ENCODE measurements around the gene PAX7. TPM values are rescaled to one million over a fixed set of nuclear protein-coding genes. Genes with fewer than 3 reads are reported as not detected.
A peak's percentile ranks its signal among the peaks of the same experiment; 100 is the strongest.
"Not testable (repeated sequence)": the region's sequence is repeated elsewhere in the genome, so short reads cannot be mapped to it uniquely, and the experiment has no call there.

PAX7 gene
- total RNA-seq, 1 experiment from 2014 or later: 2.3 TPM

DNA sequence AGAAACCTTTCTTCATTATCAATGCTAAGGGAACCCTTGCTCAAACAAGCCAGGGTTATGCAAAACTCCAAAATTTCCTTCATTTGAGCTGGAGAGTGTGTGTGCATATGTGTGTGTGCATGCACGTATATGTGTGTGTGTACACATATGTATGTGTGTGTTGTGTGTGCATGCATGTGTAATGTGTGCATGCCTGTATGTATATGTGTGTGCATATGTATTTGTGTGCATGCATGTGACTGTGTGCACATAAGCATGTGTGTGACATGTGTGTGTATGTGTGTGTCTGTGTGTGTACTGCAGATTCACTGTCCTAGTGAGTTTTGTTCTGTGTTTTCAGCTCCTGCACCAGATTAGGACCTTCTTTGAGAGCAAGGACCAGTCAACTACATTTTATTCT lies 28.2 kb downstream of the PAX7 start:
- DNase-seq (ENCODE audit: low spot score): no peak

DNA sequence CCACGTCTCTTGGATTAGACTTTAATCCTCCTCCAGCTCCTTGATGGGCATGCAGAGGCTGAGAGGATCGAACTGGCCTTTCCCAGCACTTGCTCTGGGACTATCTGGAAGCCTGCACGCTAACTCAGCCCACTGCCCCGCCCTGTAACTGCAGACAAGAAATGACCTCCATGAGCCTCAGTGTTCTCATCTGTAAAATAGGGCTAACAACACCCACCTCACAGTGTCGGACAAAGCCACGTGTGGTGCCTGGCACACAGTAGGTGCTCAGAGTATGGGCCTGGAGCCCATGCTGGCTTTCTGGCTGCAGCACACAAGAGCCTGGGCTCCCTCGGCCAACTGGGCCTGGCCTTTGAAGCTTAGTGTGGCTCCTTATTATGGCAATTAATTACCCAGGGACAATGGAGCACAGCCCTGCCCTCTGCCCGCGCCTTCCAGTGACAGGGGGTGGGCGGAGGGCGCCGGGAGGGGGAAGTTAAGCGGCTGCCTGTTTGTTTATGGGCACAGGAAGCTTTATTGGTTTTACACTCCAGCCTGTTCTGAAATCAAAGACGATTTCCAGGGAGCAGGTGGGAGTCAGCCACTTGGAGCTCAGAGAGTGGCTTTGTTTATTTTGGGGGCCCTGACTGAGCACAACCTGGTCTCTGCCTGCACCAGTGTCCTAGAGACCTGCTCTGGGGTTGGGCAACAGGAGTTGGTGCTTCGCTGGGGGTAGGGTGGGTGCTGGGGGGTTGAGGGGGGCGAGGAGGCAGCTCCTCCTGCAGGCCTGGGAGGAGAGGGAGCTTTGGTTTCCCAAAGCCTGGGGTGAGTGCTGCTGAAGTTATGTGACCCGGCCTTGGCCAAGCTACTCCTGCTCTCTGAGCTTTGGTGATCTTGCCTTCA lies 31.0 kb downstream of the PAX7 start:
- no peak for DNase-seq (ENCODE audit: low spot score)

DNA sequence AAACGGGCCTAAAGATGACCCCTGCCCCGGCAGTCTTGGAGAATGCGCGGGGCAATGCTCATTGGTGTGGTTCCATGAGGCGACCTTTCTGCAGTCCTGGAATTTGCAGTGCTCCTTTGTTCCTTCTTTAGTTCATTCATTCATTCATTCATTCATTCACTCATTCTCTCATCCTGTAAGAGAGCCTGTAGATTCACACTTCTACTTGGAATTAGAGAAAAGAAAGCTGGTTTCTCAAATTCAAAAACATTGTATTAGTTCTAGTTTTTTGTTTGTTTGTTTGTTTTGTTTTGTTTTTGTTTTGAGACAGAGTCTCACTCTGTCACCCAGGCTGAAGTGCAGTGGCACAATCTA lies 31.6 kb downstream of the PAX7 start:
- no peak for DNase-seq (ENCODE audit: low spot score)

DNA sequence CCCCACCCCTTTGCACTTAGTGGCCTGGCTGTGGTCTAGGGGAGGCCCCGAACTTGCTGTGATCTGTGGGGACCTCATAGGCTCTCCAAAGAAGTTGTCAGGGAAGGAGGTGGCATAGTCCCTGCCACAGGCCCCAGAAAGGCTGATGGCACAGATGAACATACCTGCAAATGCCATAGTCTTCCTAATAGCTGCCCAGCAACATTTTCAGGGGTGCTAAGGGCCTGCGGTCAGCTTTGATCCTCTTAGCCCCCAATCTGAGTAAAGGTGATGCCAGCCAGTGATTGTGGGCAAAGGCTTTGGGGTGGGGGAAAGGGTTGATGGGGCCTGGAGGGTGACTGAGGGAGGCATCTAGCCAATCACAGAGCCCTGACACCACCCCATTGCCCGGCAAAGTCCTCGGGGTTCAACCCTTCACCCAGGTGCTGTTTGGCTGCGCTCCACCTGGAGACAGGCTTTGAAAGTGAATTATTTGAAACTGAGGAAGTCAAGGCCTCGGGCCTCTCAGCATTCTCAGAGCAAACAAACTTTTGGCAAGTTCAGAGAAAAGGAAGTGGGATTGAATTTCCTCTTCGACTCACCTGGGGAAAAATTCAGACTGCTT lies 35.8 kb downstream of the PAX7 start:
- no peak for DNase-seq (ENCODE audit: low spot score)

DNA sequence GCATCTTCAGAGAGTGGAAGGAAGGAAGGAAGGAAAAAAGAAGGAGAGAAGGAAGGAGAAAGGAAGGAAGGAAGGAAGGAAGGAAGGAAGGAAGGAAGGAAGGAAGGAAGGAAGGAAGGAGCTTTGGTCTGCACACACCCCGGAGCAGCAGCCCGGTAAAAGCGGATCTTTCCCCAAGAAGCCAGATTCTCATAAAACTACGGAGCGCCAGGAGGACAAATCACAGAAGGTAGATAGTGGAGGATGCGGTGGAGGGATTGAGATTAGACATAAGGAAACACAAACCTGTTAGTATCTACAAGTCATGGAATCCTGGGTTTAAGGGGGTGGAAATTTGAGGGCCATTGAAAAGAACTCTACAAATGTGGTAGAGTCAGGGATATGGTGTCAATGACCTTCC lies 36.7 kb downstream of the PAX7 start:
- DNase-seq (ENCODE audit: low spot score): no peak

DNA sequence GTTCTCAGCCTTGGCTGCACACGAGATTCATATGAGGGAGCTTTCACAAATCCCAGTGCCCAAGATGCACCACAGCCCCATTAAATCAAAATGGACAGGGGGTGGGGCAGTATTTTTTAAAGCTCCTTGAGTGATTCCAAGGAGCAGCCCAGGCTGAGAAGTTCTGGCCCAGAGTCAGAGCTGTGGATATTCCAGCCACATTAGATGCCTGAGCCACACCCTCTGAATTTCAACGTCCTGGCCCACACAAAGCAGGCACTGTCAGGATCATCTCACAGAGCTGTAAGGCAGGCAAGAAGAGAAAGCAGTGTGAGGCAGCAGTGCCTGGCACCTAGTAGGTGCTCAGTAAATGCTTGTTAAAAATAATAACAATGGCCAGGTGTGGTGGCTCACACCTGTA lies 37.4 kb downstream of the PAX7 start:
- DNase-seq (ENCODE audit: low spot score): no peak

DNA sequence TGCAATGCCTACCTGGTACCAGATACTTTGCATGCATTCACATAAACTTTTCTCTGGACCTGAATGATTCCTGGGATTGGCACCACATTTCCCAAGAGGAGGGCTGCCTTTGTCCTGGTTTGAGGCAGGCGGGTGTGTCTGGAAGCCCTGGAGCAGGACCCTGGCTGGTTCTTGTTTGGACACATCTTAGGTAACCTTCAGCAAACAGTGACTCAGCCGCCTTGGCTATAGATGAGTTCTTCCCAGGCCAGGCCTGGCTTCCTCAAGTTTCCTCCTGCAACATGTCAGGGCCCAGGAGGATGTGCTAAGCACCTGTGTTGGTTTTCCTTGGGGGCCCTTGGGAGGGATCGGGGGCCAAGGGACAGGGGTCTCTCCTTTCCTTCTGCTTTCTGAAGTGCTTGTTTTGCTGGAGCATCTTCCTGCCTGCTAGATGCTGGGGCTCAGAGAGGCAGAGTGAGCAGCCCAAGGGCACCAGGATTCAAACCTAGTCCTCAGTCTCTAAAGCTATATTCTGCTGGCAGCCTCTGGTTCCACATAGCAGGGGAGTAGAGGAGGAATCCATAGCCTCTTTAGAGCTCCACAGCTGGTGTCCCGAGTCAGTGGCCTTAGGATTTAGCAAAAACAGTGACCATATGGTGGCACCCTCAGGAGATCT lies 38.2 kb downstream of the PAX7 start:
- DNase-seq (ENCODE audit: low spot score): peak; percentile 55

DNA sequence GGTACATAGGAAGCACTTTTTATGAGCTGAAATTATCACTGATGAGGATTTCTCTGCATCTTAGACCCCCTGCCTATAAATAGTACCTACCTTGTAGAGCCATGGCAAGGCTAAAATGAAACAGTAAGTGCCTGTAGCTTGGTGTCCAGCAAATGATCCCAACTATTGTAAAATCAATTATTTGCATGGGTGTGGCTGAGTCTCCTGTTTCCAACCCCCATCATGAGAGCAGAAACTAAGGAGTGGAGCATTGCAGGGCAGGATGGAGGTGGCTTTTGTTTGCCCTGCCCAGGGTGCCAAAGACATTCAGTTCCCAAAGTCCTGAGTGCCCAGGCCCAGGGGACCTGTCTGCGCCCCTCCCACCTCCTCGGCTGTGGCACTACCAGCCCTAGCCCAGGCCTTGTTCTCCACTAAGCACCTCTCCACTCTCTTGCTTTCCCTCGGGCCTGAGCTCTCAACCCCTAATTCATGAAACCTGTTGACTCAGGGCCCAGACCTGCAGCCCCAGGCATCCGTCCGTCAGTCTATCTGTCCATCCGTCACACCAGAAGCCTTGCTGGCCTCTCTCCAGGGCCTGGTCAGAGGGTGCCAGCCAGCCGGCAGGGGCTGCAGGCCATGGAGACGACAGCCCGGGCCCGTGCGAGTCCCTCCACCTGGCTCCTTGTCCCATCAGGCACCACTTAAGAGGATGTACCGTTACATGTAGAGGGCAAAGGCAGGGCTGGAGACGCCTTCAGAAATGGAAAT lies 39.6 kb downstream of the PAX7 start:
- DNase-seq (ENCODE audit: low spot score): no peak

DNA sequence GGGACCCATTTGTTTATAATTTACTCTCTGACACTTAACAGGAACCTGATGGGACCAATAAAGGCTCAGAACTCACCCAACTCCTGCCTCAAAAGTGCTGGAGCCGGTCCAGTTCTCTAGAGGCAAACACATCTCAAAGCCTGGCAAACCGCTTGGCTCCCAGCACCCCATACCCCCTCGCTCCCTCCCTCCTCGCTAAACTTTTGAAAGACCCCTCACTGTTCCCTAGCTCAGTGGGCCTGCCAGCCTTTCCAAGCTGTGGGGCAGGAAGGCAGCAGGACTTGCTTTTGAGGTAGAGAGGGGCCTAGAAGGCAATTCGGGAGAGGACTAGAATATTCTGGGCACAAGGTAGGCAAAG lies 40.2 kb downstream of the PAX7 start:
- DNase-seq (ENCODE audit: low spot score): no peak

DNA sequence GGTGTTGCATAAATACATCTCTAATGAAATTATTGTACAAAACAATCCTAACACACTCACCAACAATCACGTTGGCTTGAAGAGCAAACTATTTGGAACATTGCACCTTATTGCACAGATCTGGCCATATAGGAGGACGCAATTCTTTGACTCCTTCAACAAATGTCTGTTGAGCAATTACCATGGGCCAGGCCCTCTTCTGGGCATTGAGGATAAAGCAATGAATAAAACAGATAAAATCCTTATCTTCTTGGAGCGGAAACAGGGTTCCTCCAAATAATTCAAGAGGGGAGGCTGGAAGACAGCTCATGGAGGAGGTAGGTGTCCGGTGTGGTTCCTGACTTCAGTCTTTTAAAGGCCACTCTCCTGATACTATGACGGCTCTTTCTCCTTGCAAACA lies 43.3 kb downstream of the PAX7 start:
- no peak for DNase-seq (ENCODE audit: low spot score)

DNA sequence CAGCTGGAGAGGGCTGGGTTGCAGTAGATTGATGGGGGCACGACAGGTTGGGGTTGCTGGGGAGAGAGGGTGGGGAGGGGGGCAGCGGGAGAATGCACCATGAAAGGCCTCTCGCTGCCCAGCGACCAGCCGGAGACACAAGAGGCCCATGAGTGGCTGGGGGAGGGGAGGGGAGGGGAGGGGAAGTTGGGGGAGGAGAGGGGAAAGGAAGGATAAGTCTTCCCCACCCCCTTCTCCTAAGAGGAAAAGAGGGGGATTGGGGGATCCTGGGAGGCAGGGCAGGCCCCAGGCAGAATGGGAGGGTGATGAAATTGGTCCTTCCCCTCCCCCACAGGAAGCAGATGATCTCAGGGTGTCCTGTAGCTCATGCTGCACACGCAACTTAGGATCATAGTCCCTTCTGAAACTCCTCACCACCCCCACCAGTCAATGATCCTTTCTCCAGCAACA lies 45.7 kb downstream of the PAX7 start:
- DNase-seq (ENCODE audit: low spot score): no peak

DNA sequence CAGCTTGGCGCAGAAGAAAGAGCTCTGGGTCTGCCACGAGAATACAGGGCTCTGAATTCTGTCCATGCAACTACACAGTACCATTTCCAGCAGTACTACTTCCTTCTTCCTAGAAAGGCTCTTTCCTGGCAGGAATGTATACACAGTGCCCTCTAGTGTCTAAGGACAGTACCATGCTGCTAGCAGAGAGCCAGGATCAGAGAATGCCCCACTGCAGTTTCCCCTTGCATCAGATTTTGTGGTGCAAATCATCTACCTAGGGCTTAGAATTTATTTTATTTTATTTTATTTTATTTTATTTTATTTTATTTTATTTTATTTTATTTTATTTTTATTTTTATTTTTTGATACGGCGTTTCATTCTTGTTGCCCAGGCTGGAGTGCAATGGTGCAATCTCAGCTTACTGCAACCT lies 50.8 kb downstream of the PAX7 start:
- DNase-seq (ENCODE audit: low spot score): peak; percentile 78

DNA sequence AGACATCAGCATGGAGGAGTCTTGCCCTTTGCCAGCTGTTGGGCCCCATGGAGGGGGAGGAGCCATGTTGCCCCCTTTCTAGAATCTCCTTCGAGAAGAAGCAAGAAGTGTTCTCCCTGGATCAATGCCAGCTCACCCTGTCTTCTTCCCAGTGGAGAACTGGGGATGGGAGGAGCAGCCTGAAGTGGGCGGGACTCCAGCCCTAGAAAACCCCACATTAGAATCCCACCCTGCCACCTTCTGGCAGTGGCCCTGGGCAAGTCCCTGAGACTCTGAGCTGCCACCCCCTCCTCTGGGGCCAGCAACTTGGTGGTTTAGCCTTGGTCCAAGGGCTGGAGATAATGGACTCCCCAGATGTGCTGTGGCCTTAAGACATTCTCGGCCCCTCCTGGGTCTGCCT lies 51.7 kb downstream of the PAX7 start:
- no peak for DNase-seq (ENCODE audit: low spot score)

DNA sequence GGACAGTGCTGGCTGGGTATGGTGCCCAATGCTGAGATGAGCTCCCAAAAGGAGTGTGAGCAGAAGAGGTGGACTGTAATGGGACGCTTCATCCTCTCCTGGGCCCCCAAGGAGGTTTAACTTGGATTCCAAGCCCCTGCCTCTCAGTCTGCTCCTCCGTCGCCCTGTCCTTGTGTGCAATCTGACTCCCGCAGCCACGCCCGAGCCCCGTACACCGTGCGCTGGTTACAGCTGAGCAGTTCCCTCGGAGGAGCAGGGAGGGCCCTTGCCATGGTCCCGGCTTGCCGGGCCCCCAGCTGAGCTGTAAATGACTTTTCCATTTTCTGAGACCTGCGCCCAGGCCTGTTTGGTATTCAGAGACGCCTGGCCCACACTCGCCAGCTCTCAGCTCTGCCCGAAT lies 53.7 kb downstream of the PAX7 start:
- DNase-seq (ENCODE audit: low spot score): no peak

DNA sequence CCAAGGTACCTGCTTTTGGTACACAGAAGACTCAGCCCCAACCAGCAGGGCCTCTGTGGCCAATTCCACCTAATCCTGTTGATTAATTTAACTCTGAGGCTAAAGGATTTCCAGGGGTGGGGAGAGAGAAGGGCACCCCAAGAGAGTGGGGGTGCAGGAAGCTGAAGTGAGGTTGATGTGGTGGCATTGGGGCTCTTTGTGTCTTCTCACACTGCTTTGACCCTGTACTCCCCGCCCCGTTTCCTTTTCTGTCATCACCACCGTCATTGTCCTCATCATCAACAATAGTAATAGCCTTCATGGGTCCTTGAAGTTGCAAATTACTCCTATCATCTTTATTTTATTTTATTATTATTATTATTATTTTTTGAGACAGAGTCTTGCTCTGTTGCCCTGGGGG lies 55.9 kb downstream of the PAX7 start:
- DNase-seq (ENCODE audit: low spot score): no peak

DNA sequence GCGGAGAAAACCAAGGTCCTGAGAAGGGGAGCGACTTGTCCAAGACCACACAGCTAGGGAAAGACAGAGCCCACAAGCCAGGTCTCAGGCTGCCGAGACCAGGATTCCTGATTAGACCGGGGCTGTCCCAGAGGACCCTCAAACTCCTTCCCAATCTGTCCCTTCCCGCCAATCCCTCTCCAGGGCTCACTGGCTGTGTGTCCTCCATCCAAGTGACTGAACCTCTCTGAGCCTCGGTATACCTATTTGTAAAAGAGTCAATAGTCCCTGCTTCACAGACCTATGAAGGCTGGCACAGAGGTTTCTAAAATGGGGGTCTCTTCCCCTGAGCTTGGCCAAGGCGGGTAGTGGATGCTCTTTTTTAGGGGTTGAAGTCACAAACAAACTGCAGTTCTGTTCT lies 56.6 kb downstream of the PAX7 start:
- DNase-seq (ENCODE audit: low spot score): no peak

DNA sequence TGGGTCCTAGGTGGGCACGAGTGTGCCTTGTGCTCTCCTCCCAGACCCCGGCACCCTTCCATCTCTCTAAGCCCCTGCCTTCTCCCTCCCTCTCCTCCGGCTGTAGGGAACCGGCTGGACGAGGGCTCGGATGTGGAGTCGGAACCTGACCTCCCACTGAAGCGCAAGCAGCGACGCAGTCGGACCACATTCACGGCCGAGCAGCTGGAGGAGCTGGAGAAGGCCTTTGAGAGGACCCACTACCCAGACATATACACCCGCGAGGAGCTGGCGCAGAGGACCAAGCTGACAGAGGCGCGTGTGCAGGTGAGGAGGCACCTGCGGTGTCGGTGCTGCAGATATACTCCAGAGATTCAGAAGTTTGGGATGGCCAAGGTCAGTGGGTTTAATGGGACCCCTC lies 61.0 kb downstream of the PAX7 start:
- DNase-seq (ENCODE audit: low spot score): no peak

DNA sequence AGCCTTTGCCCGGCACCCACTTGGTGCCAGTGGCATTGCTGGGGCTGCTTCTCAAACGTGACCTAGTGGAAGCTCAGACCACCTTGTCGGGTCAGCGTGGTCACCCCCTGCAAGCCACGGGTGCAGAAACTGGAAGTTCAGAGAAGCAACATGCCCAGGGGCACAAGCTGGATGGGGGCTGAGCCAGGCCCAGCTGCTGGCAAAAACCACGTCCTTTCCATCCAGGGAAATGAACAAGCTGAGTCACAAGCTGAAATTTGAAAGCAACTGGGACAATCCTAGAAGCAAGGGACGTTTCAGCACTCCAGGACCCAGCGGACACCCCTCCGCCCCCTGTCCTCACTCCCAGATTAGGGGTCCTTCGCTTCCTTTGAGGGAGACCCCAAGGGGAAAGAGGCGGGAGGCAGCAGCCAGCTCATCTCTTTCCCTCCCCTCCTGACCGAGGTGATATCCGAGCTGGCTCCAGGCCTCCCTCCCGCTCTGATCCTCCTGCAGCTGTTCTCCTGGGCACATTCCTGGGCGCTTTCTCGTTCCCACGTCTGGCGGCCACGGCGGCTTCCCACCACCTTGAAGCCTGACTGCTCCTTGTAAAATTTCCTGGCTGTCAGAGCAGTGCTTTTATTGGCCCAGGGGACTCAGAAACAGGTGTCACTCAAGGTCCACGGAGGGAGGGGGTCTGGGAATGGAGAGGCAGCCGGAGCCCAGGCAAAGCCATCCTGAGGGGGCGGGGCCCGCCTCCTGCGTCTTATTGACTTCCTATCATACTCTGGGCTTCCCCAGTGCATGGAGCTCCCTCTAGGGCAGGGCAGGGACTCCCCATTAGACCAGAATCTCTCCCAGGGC lies 62.8 kb downstream of the PAX7 start:
- DNase-seq (ENCODE audit: low spot score): peak; percentile 32

DNA sequence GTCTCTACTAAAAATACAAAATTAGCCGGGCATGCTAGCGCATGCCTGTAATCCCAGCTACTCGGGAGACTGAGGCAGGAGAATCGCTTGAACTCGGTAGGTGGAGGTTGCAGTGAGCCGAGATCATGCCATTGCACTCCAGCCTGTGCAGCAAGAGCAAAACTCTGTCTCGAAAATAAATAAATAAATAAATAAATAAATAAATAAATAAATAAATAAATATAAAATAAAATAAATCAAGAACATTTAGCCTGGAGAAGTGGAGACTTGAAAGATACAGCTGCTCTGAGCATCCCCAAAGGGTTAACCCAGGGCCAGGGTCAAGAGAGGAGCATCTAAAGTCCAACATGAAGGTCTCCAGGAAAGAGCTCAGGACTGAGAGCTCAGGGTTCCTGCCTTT lies 63.6 kb downstream of the PAX7 start:
- not testable (repeated sequence) for DNase-seq (ENCODE audit: low spot score)

DNA sequence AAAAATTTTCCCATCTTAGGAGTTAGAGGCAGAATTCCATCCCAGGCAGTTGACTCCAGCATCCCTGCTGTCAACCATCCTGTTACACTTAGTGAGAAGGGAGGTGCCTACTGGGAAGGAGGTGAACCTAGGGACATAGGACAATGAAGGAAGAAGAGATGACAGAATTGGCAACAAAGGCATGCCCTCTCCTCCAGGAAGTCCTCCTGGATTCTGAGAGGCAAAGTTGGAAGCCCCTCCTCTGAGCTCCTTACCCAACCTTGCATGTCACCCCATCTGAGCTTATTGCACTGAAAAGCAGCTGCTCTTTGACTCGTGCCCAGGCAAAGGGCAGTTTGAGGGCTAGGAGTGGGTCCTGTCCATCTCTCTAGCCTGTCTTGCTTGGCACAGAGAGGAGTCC lies 66.9 kb downstream of the PAX7 start:
- no peak for DNase-seq (ENCODE audit: low spot score)

DNA sequence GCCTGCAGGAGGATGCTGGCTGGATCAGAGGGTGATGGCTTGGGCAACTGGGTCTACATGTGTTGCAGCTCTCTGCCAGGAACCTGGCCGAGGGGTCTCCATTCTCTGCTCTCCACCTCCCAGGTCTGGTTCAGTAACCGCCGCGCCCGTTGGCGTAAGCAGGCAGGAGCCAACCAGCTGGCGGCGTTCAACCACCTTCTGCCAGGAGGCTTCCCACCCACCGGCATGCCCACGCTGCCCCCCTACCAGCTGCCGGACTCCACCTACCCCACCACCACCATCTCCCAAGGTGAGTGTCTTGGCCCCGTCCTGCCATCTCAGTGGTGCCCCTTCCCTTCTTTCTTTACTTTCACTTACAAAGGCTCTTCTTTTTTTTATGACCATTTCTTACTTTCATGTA lies 69.9 kb downstream of the PAX7 start:
- no peak for DNase-seq (ENCODE audit: low spot score)

DNA sequence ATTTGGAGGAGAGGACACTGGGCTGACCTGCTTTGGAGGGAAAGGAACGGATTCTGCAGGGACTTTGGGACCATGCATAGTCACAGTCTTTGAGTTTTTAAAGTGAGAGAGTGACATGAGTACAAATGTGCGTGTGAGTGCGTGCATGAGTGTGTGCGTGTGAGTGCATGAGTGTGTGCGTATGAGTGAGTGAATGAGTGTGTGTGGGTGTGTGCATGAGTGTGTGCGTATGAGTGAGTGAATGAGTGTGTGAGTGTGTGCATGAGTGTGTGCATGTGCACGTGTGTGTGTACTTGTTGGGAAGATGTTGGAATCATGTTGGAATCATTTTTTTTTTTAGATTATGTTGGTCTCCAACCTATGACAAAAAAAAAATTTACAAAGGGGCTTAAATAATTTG lies 70.5 kb downstream of the PAX7 start:
- no peak for DNase-seq (ENCODE audit: low spot score)

All from H4 (cell line).